Tibial nerve (tissue), 3 donors: ENCODE data around the gene ADAM21.
"Not testable (repeated sequence)": the region's sequence is repeated elsewhere in the genome, so short reads cannot be mapped to it uniquely, and the experiment has no call there.

ENCODE experiments used
- CTCF ChIP-seq, 5 experiments: fragments of 200-600 bp in 3 of 5; fragments of 450-650 bp in 2 of 5; sonication (generic) in 3 of 5; IDR thresholded peaks; one replicate each; pipeline ENCODE4 v1.5.1; 2016 to 2019; ENCODE audit warnings: antibody characterized with exemption in 5 of 5, mild to moderate bottlenecking in 3 of 5, moderate library complexity in 2 of 5
- POLR2A ChIP-seq, 2 donors: fragments of 450-650 bp; IDR thresholded peaks; one replicate each; pipeline ENCODE4 v1.6.1; 2017; ENCODE audit warnings: antibody characterized with exemption in 2 of 2, mild to moderate bottlenecking in 2 of 2, moderate library complexity in 2 of 2

GRCh38 chr14:70475459-70475858, 23.5 kb downstream of the ADAM21 start:
- TF ChIP-seq POLR2A, CTCF (IDR thresholded peaks at IDR 0.05): not testable (repeated sequence)
